HG02678 (cell line): Measurements from ENCODE around the gene FMNL2.

ENCODE experiments used
- ATAC-seq: cut with Tn5 transposase; IDR thresholded peaks from one replicate; pipeline ENCODE4 v1.9.1; 2021; ENCODE audit warnings: mild to moderate bottlenecking, moderate library complexity; ENCODE audit not compliant: unreplicated experiment

The FMNL2 gene

DNA sequence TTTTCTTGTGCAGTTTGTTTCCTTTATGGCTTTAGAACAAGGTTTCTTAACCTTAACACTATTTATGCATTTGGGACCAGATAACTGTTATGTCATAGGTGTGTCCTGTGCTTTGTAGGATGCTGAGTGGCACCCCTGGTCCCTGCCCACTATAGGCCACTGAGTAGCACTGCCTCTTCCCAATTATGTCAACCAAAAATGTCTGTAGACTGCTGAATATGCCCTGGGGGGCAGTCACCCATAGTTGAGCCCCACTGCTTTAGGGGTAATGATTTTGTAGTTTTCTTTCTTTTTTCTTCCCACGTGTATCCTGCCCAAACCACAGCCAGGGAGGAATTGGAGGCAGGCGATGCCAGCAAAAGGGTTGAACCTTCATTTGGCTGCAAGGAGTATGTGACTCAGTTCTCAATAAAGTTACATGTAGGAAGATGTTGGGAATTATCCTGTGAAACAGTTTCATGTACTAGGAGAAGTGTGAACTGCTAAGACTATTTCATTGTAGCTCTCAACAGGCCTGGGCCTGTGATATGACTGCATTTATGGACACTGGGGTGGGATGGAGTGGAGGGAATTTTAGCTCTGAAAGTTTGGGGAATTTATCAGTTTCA, 65.7 kb downstream of the FMNL2 start:
- ATAC-seq: no peak

GRCh38 chr2:152402780-152403759, 68.1 kb downstream of the FMNL2 start:
- ATAC-seq: no peak

- ATAC-seq: peak; percentile 1
These were observed 70.5 kb downstream of the FMNL2 start for GRCh38 chr2:152405206-152406118.

DNA sequence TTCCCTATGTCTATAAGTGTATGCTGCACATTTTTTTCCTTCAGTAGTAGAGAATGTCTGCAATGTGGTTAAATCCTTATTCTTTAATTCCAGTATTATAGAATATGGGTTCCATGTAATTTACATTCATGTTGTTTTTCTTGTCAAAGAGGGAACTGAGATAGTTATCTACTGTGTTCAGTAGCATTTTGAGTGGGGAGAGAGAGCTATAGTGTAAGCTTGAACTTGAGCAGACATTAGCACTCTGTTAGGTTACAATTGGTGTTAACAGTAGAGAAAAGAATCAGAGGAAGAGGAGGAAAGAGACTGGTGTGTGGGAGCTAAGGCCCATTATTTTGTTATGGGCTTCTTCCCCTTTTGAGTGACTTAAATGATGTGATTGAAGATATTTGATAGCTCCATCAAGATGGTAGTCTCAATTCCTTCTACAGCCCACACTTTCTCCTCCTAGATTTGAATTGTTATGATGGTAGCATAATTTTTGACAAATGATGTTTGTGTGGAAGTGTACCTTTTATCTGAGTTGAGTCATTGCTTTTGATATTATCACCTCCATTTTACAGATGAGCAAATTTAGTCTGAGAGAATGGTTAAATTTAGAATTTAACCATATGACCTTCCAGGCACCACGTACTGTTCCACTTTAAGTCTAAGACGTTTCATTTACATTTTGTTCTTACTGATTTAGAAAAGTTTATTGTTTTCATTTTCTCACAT, 71.3 kb downstream of the FMNL2 start:
- ATAC-seq: peak; percentile 42

DNA sequence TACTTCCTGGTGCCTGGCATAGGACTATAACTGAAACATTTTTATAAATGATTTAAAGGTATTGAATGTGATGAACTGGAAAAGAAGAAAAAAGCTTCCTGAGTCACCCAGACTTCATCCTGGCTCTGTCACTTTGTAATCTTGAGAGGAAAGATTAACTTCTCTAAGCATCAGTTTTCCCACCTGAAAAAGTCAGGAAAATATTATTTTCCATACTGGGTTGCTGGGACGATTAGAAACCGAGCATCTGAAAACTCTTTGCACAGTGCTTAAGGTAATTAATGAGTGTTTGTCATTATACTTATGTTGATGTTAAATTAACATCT, 71.8 kb downstream of the FMNL2 start:
- ATAC-seq: no peak

- ATAC-seq: peak; percentile 89
These were observed 72.3 kb downstream of the FMNL2 start for GRCh38 chr2:152407204-152407721.

DNA sequence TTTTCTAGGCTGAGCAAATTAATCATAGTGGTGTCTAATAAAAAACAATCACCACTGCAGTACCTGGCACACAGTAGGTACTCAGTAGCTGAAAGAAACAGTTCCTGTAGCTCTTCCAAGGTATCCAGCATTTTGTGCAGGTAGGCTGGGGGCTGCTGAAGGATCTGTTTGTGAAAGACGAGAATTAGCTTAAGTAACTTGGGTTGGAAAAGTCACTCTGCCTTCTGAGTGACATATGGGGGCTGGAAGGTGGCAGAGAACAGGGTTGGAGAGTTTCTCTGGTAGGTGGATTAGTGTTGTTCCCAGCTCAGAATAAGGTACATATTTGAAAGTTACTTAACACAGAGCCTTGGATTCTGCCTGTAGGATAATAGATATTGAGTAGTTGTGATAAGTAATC, 72.8 kb downstream of the FMNL2 start:
- no peak for ATAC-seq

GRCh38 chr2:152408254-152408653, 73.3 kb downstream of the FMNL2 start:
- no peak for ATAC-seq

DNA sequence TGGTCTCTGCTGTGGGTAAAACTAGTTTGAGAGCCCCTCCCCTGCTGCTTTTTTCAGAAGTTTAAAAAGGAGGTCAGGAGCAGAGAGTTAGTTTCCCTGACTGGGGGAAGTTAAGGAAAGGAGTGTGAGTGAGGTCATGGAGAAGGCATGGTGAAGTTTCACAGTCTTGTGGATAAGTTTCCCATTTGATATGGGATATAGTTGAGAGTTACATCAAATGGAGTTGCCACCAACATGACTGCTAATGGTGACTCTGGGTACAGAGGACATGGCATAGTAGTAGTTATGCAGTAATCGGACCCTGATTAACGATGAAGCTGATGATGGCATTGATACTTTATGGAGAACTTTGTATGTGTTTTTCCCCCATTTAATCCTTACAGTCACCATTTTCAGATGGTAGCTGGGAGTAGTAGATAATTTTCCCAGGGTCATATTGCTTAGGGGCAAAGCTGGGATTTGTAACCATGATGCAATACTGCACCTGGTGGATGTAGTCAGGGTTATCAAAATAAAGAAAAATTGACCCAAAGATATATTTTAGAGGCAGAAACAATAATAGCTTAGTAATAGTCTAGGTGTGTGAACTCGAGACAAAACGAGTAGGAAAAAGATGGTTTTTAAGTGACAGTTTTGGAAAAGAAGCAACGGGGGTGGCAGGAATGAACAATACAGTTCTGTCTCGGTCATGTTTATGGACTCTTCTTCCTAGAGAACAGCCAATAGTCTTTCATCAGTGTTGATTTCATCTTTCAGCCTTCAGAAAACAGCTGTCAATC, 74.6 kb downstream of the FMNL2 start:
- ATAC-seq: no peak

DNA sequence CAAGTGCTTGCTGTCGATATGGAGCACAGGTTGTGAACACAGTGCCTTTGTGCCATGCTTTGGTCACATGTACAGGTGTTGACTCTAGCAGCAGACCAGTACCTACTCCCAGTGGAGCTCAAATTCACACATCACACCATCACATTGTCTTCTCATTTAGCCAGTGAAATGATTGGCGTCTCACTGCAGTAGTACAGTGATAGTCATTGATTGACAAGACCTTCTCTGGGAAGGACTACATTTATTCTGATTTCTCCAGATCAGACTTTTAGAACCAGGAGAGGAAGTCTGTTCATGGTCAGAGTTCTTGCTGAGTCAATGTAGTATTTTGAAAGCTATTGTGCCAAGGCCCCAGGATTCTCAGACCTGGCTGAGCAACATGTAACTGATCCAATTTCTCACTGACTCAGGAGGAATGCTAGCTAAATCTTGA, 75.2 kb downstream of the FMNL2 start:
- ATAC-seq: no peak

DNA sequence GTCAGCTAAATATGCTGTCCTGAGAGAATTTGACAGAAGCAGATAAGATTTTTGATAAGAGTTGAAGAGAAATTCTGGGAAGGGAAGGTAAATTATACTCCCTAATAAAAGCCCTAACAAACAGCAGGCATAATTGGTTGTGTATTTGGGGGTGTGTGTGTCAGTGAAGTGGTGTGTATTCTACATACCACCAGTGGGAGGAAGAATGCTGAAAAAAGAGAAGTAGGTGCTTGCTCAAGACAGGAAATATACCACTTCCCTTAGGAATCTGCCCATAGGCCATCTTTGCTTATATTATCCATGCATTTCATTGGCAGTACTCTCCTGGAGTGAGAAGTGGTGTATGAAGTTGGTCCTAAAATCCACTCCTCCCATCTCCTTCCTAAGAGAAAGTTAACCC, 76.2 kb downstream of the FMNL2 start:
- no peak for ATAC-seq

- no peak for ATAC-seq
These were observed 78.5 kb downstream of the FMNL2 start for GRCh38 chr2:152413228-152414030.

DNA sequence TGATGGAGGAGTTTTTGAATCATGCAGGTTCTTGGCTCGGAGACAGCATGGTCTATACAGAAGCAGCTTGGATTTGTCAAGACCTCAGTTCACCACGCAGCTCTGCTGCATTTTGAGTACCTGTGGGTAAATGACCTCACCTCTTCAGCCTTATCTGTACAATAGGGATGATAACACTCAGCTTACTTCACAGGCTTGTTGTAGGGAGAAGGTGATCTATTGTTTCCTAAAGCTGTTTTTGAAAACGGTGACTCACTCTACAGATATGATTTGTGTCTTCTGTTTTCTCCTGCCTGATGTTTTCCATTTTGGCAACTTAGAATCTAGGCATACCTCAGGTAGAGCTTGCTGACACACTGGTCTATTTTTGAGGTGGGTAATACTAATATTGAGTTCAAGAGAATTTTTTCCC, 80.3 kb downstream of the FMNL2 start:
- ATAC-seq: no peak

GRCh38 chr2:152415796-152416195, 80.8 kb downstream of the FMNL2 start:
- no peak for ATAC-seq

GRCh38 chr2:152418688-152419087, 83.7 kb downstream of the FMNL2 start:
- no peak for ATAC-seq

- no peak for ATAC-seq
These were observed 85.0 kb downstream of the FMNL2 start for GRCh38 chr2:152419944-152420343.

DNA sequence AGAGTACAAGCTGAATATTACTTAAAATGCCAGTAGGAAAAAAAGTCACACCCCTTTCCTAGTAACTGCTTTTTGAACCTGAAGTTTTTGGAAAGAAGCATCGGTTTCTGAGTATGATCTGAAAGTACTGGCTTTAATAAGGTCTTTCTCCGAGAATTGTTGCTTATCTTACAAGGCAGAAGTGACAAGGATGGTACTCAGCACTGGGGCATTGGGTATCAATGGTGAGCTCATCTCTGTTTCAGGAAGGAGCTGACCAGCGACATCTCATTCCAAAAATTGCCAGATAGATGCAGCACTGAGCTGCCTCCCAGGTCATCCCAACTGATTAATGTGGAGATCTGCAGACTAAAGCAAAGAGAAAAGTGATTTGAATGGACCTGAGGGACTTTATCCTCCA, 85.4 kb downstream of the FMNL2 start:
- ATAC-seq: no peak

DNA sequence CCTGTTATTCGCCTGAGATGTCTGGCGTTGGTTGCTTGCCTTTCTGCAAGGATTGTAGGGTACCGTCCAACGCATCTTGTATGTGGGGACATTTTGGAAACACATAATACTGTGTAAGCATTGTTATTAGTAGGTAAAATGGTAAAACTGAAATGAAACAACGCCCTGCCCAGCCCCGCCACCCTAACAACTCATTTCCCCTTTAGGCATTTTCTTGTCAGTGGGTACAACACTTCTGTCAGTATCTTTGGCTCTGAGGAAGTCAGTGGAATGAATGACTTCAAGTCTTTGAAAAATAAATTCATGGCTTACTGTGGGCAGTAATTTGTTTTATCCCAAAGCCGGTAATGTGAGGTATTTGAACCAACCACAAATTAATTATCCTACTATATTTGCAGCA, 86.0 kb downstream of the FMNL2 start:
- ATAC-seq: no peak
